Suprapubic skin (tissue), 3 donors: ENCODE data around the gene SLC4A11.

Experiments
- POLR2A ChIP-seq, 2 donors: fragments of 450-650 bp; IDR thresholded peaks; one replicate each; pipeline ENCODE4 v1.6.1; 2017; ENCODE audit warnings: antibody characterized with exemption in 2 of 2, mild to moderate bottlenecking in 2 of 2, moderate library complexity in 2 of 2
- TF ChIP-seq, protein P1 (sequence below), 2 donors: fragments of 200-600 bp in 1 of 2; fragments of 450-650 bp in 1 of 2; sonication (generic) in 1 of 2; IDR thresholded peaks; one replicate each; pipeline ENCODE4 v1.5.1; 2016 to 2019; ENCODE audit warnings: antibody characterized with exemption in 2 of 2, mild to moderate bottlenecking in 1 of 2, moderate library complexity in 1 of 2

GRCh38 chr20:3226093-3226492 lies 12.9 kb downstream of the SLC4A11 start:
- TF ChIP-seq, protein P1, sequence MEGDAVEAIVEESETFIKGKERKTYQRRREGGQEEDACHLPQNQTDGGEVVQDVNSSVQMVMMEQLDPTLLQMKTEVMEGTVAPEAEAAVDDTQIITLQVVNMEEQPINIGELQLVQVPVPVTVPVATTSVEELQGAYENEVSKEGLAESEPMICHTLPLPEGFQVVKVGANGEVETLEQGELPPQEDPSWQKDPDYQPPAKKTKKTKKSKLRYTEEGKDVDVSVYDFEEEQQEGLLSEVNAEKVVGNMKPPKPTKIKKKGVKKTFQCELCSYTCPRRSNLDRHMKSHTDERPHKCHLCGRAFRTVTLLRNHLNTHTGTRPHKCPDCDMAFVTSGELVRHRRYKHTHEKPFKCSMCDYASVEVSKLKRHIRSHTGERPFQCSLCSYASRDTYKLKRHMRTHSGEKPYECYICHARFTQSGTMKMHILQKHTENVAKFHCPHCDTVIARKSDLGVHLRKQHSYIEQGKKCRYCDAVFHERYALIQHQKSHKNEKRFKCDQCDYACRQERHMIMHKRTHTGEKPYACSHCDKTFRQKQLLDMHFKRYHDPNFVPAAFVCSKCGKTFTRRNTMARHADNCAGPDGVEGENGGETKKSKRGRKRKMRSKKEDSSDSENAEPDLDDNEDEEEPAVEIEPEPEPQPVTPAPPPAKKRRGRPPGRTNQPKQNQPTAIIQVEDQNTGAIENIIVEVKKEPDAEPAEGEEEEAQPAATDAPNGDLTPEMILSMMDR (IDR thresholded peaks at IDR 0.05) = no peak
- no peak for TF ChIP-seq POLR2A (IDR thresholded peaks at IDR 0.05)
